ENCODE results near the gene ACTN3.

Gene ACTN3

DNA sequence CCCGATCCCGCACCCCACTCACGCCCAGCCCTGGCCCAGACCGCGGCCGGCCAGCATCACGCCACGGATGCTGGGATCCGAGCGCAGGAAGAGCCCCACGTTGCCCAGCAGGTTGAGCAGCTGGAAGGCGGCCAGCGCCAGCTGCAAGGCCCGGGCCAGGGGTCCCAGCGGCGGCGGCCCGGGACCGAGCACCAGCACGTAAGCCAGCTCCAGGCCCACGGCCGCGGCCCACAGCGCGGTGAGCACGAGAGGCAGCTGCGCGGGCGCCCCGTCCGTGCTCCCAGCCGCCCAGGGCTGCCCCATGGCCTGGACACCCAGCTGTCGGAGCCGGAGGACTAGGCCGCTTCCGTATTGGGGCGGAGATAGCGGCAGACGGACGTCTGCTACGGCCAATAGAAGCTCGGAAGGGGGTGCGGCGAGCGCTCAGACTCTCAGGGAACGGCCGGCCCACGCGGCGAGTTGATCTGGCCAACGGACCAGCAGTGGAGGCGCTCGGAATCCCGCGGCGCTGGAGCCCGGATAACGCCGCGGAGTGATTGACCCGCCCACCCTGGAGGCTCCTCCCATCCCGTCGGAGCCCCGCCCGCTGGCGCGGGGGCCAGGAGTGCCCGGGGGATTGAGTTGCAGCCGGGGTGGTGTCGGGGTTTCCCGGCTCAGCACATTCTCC lies 869 bp upstream of the ACTN3 start, which contains the start of gene ZDHHC24:
TSS of gene ZDHHC24 (minus strand) at position 348 of the 667 bp plus-strand sequence. CDS start at position 303, 45 bp downstream.
- peak; percentile 96 for DNase-seq

DNA sequence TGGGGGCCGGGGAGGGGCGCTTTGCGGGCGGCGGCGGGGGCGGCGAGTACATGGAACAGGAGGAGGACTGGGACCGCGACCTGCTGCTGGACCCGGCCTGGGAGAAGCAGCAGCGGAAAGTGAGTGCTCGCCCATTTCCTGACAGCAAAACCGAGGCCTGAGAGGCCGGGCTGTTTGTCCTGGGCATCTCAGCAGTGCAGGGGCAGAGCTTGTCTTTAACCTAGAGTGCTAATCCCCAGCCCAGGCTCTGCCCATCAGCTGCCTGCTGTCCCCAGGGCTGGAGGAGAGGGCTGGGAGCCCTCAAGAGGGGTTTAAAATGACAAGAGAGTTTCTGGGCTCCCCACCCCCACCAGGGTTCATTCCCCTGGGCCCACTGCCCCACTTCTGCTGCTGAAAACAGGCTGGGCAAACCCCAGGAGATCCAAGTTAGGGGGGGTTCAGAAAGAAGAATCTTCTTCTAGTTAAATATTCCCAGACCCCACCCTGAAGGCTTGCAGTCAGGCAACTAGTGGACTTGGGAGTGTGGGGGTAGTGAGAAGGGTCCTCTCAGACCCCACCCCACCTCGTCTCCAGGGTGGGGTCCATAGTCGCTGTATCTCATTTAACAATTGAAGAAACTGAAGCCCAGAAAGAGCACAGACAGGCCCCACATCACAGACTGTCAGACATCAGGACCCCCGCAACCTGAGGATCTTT lies 411 bp downstream of the ACTN3 start:
- DNase-seq, result no peak

DNA sequence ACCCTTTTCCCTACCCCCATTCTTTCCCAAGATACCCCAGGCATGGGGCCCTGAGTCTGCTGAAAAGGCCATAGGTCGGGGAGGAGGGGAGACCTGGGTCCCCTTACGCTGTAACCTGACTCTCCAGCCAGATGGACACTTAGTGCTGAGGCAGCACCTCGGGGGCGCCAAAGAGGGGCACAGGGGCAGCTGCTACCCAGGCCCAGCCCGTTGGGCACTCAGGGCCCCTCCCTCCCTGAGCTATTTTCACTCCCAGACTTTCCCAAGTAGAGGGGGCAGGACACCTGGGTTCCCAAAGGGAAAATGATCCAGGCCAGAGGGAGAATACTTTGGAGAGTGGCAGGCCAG lies 933 bp downstream of the ACTN3 start:
- no peak for DNase-seq

DNA sequence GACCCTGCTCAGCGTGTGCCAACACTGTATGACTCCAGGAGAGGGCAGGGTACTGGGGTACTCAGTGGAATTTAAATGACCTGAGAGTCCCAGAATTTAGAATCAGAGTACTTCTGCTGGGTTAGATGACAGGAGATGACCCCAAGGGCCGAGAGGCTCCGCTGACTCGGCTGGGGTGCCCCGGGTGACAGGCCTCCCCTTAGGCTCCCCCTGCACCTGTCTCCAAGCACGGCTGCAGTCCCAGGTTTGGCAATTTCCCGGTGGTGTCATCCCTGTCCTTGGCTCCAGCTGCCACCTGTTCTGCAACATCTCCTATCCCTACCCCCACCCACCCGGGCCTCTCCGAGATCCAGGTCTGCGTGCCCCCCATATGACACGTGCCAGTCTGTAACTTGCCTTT lies 1.3 kb downstream of the ACTN3 start:
- no peak for DNase-seq

DNA sequence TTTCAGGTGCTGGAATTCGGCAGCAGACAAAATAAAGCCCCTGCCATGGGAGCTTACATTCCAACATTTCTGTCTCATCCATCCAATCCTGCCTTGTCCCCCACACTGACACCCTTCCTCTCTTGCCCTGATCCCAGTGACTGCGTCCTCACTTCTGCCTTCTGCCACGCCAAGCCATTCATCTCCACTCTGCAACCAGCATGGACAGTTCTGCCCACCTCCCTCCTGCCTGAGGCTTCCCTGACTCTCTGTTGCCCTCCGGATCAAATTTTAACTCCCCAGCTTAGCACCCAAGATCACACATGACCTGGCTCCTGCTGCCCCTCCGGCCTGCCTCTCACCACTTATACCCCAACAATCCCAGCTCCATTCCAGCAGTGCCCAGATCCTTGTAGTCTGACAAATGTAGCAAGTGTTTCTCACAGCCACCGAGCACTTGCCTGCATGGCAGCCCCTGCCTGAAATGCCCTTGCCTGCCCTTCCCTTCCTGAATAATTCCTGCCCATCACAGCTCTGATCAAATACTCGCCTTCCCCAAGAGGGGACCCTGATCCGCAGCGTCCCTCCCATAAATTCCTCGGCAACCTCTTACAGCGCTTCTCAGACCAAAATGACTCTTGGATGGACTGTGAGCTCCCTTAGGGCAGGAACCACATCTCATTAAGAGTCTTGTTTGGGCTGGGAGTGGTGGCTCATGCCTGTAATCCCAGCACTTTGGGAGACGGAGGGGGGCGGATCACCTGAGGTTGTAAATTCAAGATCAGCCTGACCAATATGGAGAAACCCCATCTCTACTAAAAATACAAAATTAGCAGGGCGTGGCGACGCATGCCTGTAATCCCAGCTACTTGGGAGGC lies 2.3 kb downstream of the ACTN3 start:
- DNase-seq, result no peak

DNA sequence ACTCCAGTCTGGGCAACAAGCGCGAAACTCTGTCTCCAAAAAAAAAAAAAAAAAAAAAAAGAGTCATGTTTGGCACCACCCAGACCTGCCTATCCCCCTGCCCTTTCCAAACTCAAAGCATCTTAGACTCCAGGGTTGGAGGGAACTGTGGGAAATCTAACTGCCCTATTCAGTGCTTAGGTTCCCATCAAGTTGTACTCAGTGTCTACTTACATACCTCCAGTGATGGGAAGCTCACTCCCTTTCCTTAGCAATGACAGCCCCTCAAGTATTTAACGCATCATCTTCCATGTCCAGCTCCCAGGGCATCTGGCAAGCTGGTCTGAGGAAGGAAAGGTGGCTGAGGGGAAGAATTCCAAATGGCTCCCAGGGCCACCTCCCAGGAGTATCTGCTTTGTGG lies 3.0 kb downstream of the ACTN3 start:
- no peak for DNase-seq

DNA sequence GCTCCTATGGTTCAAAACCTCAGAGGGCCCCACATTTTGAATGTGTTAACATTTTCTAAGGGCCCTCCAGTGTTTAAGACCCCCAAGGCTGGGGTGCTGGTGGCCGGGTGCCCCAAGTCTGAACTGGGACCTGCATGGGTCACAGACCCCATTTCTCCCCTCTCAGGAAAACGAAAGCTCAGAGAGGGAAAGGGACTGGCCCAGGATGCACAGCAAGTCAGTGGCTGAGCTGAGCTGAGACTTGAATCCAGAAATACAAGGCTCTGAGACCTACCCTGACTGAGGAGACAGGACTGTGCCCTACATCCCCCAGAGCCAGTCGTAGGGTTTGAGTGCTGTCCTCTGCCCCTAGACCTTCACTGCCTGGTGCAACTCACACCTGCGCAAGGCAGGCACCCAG lies 4.2 kb downstream of the ACTN3 start:
- DNase-seq, result no peak

DNA sequence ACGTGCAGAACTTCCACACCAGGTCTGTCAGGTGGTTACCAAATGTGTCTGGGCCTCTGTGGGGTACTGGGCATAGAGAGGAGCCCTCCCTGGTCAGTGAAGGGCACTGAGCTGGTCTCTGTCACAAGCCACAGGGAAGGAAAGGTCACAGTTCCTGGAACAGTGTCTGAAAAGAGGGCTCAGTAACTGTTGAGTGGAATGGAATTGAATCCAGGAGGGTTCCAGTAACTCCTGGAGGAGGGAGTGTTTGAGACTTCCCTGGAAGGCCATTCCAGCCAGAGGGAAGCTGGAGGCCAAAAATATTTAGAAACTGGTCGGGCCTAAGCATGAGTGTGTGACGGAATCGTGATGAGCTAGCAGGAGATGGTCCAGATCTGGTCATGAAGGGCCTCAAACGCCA lies 7.9 kb downstream of the ACTN3 start:
- DNase-seq, result no peak

DNA sequence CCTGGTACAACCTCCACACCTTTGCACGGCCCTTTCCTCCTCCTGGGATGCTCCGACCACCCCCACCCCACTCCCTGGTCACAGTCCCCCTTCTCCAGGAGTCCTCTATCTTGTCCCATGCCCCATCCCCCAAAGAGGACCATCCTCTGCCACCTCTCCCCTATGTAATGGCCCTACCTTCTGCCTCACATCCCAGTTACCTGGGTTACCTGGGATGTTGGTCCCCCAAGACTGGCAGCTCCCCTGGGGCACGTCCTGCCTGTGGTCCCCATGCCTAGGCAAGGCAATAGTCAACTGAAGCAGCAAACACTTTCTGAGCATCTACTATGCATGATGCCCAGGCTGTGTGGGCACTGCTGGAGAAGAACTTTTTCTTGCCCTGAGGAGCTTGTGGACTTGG lies 8.7 kb downstream of the ACTN3 start:
- DNase-seq, result no peak

DNA sequence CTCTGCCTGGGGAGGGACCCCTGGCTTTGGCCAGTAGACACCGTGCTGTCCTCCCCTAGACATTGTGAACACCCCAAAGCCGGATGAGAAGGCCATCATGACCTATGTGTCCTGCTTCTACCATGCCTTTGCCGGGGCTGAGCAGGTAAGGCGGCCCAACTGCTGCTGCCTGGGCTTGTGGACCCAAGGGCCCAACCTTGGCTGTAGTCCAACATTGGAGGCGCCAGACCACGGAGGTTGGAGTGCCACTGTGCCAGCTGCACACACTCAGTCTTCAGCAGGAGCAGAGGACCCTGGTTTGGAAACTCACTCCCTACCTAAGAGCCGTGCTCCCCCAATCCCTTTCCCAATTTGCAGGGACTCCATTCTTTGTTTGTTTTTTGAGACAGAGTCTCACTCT lies 9.4 kb downstream of the ACTN3 start:
- no peak for DNase-seq

DNA sequence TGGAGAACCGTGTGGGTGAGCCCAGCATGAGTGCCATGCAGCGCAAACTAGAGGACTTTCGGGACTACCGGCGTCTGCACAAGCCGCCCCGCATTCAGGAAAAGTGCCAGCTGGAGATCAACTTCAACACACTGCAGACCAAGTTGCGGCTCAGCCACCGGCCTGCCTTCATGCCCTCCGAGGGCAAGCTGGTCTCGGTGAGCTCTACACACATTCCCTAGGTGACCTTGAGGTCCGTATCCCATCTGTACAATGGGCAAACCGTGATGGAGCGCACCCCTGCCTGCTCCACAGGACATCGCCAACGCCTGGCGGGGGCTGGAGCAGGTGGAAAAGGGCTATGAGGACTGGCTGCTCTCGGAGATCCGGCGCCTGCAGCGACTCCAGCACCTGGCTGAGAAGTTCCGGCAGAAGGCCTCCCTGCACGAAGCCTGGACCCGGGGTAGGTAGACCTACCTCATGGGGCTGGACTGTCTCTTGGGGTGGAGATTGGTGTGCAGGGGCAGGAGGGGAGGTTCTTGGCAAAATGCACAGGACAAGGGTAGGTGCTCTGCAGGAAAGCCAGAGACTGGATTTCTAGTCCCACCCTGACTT lies 11.1 kb downstream of the ACTN3 start:
- DNase-seq, result no peak

DNA sequence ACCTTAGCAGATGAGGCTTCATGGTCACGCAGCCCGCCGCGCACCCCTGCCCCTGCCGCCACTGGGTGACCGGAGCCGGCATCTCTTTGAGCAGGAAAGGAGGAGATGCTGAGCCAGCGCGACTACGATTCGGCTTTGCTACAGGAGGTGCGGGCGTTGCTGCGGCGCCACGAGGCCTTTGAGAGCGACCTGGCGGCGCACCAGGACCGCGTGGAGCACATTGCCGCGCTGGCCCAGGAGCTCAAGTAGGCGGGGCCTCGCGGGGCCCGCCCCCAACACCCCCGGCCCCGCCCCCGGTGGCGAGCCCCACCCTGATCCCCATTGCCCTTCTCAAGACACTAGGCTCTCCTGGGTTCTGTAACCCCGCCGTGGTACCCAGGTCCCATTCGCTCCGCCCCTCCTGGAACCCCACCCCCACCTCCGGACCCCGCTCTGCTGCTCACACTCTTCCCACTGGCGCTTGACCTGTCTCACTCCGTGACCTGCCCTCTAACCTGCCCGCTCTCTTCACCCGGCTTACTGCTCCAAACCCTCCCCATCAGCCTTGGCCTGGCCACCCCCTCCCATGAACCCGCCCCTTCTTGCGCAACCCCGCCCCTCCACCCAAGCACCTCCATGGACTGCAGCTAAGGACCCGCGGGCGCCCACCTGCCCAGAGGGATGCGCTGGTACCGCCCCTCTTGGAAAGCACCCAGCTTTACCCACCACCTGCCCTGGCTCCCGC lies 12.6 kb downstream of the ACTN3 start:
- no peak for DNase-seq

DNA sequence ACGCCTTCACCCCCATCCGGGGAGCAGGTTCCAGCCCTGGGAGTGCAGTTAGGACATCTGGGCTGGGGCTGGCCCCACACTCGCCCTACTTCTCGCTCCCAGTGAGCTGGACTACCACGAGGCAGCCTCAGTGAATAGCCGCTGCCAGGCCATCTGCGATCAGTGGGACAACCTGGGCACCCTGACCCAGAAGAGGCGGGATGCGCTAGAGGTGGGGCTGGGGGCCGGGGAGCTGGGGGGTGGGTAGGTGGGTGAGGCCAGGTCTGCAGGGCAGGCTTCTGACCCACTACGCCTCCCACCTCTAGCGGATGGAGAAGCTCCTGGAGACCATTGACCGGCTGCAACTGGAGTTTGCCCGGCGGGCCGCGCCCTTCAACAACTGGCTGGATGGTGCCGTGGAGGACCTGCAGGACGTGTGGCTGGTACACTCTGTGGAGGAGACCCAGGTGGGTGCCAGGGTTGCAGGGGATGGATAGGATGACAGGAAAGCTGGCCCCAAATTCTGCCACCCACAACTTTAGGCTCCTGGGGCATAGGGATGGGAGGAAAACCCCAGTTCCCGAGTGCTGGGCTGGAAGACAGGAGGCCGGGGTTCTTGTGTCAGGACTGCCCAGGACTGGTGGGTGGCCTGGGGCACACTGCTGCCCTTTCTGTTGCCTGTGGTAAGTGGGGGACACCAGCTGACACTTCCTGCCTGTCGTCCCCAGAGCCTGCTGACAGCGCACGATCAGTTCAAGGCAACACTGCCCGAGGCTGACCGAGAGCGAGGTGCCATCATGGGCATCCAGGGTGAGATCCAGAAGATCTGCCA lies 13.4 kb downstream of the ACTN3 start:
- DNase-seq, result no peak

DNA sequence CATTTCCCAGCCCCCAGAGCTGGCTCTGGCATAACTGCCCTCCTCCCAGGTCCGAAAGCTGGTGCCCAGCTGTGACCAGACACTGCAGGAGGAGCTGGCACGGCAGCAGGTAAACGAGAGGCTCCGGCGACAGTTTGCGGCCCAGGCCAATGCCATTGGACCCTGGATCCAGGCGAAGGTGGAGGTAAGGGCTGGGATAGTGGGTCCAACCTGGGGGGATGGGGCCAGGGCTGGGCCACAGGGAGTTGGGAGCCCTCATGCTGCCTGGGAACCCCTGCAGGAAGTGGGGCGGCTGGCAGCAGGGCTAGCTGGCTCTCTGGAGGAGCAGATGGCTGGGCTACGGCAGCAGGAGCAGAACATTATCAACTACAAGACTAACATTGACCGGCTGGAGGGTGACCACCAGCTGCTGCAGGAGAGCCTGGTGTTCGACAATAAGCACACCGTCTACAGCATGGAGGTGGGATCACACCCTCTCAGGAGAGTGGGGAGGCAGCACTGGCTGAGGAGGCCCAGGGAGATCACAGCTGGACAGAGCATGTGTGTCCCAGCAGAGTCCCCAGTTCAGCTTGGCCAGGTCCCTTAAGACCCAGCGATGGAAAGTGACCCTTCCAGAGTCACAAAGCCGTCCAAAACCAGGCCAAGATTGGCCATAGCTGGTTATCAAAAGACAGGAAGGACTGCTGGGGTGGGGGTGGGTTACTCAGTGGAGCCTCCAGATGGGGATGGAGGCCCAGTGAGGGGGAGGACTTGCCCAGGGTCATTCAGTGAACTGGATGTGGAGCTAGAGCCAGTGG lies 14.7 kb downstream of the ACTN3 start:
- no peak for DNase-seq

DNA sequence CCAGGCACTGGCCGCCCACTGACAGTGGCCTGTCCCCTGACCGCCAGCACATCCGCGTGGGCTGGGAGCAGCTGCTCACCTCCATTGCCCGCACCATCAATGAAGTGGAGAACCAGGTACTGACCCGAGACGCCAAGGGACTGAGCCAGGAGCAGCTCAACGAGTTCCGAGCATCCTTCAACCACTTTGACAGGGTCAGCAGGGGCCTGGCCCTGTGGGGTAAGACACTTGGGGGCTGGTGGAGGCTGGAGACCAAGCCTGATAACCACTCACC lies 15.2 kb downstream of the ACTN3 start:
- DNase-seq, result no peak

DNA sequence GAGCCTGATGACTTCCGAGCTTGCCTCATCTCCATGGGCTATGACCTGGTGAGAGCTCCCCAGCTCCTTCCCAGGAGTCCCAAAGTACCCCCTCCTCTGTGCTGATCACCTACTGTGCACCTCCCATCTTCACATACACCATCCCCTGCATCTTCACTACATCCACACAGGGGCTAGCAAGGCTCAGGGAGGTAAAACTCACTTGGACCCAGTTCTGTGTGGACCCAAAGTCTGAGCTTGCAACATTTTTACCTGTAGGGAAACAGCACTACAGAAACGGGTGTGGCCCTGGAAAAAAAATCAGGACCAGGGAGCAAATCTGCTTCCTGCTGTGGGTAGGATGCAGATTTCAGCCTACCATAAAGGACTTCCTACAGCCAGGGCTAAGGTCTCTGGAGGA lies 15.6 kb downstream of the ACTN3 start:
- DNase-seq, result no peak

DNA sequence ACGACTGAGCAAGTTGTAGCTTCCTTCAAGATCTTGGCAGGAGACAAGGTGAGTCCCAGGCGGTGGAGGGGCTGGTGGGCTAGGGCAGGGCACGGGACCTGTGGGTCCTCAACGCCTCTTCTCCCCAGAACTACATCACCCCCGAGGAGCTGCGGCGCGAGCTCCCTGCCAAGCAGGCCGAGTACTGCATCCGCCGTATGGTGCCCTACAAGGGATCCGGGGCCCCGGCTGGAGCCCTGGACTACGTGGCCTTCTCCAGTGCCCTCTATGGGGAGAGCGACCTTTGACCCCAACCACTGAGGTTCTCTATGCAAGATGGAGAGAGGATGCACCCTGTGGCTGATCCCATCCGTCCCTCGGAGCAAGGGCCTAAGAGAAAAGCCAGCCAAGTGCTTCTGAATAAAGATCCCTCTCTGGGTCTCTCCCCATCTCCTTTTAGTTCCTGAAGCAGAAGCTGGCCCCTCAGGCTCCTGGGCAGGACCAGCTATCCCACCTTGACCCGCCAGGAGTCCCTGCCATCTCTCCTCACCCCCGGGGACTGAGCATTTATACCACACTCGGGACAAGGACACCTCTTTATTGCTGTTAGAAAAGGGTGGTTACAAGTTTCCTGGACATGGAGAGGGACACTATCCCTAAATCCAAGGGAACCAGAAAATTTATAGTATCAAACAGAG lies 16.3 kb downstream of the ACTN3 start:
- no peak for DNase-seq

DNA sequence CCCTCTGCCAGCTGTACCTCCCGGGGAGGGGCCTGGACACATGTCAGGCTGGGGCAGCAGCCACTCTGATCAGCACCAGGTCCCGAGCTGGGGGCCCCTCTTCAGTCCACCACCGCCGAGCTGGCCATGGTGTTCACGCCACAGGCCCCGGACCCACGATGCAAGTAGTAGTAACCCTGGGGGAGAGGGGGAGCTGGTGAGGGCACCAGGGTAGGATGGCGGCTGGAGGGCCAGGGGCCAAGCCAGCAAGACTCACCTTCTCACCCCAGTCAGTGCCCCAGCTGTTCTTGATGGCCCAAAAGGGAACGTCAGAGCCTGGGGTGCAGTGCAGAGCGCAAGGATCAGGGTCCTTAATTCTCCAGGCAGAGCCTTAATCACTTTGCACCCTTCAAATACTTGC lies 17.1 kb downstream of the ACTN3 start:
- no peak for DNase-seq

DNA sequence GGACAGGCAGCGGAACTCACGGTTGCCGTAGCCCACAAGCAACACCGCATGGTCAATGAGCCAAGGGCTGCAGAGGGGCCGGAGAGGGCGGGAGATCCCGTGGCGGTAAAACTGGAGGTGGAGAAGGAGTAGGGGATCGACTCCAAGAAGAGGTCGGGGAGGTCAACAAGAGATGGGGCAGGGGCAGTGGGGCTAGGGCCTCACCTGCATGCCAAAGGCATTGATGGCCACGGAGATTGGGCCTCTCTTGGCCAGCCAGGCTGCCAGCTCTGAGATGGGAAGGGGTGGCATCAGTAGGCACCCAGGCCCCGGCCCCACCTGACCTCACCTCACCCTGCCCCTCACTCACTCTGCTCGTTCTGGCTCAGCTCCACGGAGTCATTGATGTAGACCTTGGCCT lies 17.8 kb downstream of the ACTN3 start:
- no peak for DNase-seq

DNA sequence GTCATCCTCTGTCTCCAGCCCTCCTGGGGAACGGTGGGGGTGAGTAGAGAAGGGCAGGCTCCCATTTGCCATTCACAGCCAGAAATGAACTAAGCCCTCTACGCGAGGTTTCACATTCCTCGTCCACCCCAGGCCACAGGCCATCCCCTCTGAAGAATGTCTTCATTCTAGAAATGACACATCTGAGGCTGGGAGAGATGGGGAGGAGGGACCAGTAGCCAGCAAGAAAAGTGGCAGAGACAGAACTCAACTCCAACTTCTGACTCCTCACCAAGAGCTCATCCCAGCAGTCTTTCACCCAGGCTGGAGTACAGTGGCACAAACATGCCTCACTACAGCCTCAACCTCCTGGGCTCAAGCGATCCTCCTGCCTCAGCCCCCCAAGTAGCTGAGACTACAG lies 18.3 kb downstream of the ACTN3 start:
- DNase-seq, result no peak

DNA sequence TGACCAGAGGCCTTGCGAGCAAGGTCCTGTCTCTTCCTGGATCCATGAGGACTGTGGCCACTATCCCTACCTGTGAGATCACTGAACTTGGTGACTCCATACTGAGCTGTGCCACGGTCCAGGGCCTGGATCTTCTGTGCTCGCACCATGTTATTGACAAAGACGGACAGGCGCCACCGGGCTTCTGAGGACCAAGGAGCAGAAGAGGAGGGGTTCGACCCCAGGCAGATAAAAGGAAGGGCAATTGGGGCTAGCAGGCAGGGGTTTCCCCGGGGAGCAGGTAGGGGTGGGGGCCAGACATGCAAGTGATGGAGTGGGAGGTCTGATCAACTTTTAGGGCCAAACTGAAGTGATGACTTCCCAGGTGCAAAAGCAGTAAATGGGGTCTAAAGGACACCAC lies 19.5 kb downstream of the ACTN3 start:
- DNase-seq, result no peak

Measured in hippocampal formation (tissue), 2 donors.